Osteocyte (in vitro differentiated cells): ENCODE data around the gene SMIM10L2A. TPM values are rescaled to one million over a fixed set of nuclear protein-coding genes. Genes with fewer than 3 reads are reported as not detected.

Source experiments
- DNase-seq: peaks from one replicate; pipeline ENCODE4 v3.0.0; 2021; ENCODE audit warnings: mixed read lengths; ENCODE audit not compliant: unreplicated experiment; ENCODE audit errors: extremely low spot score
- H3K27ac Mint-ChIP-seq: one replicate; pipeline ENCODE4 v1.8.0; 2021; ENCODE audit warnings: mild to moderate bottlenecking, mixed read lengths; ENCODE audit not compliant: unreplicated experiment
- H3K27me3 Mint-ChIP-seq: one replicate; pipeline ENCODE4 v1.8.0; 2021; ENCODE audit warnings: mixed read lengths; ENCODE audit not compliant: unreplicated experiment
- H3K36me3 Mint-ChIP-seq: one replicate; pipeline ENCODE4 v1.8.0; 2021; ENCODE audit warnings: mixed read lengths; ENCODE audit not compliant: unreplicated experiment
- H3K4me1 Mint-ChIP-seq: one replicate; pipeline ENCODE4 v1.8.0; 2021; ENCODE audit warnings: mixed read lengths; ENCODE audit not compliant: unreplicated experiment
- H3K4me3 Mint-ChIP-seq: one replicate; pipeline ENCODE4 v1.8.0; 2021; ENCODE audit warnings: mild to moderate bottlenecking, moderate library complexity, mixed read lengths; ENCODE audit not compliant: unreplicated experiment
- H3K9me3 Mint-ChIP-seq: one replicate; pipeline ENCODE4 v1.8.0; 2021; ENCODE audit warnings: mixed read lengths; ENCODE audit not compliant: unreplicated experiment
- CTCF ChIP-seq: fragments of 200-600 bp; sonication (generic); IDR thresholded peaks from 2 replicates; pipeline ENCODE4 v1.5.0; 2021; ENCODE audit warnings: antibody characterized with exemption, mild to moderate bottlenecking, moderate library complexity
- total RNA-seq: library from RNA; stranded (reverse); gene quantifications from 2 replicates; pipeline ENCODE4 v1.2.1, GENCODE V29; 2021

SMIM10L2A gene
- total RNA-seq, 1 donor from 2014 or later, result 0.32 TPM

DNA sequence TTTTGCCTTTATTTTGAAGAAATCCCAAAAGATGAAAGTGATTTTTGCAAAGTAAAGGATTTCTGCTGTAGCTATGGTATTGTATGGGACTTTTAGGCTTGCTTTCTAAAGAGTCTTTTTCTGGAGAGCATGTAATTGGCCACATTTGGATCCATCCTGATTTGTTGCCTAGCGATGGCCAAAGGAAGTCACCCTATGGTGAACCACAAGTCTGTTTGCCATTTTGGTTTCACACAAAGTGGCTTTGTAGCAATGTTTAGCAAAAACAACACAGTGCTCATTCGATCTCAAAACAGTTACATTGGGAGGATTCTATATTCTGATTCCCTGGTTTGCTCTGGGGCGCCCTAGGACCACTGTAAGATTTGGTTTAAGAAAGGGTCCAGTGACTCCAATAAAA, 54.6 kb downstream of the SMIM10L2A start:
- DNase-seq, result no peak
- TF ChIP-seq CTCF, result no peak
- H3K4me3 Mint-ChIP-seq, result no peak overlapping the region
- no peaks in the 10 kb centered on the region for H3K4me1 Mint-ChIP-seq
- no peaks in the 10 kb centered on the region for H3K36me3 Mint-ChIP-seq
- no peaks in the 10 kb centered on the region for H3K9me3 Mint-ChIP-seq
- no peak overlapping the region for H3K27ac Mint-ChIP-seq
- peaks cover 2% of the 10 kb centered on the region for H3K27me3 Mint-ChIP-seq

DNA sequence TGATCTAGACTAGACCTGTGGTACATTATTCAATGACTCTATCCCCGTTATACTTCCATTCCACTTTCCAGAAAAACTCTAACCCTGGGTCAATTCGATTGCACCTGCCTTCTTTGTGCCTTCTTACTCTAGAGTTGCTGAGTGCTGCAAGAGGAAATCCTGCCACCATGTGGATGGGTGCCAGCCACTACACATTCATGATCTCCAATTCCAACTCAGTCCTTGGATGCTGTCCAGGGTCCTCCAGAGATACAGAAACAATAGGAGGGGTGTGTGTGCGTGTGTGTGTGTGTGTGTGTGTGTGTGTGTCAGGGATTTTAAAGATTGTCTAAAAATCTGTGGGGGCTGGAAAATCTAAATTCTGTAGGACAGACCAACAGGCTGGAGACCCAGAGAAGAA, 55.8 kb downstream of the SMIM10L2A start:
- Mint-ChIP-seq H3K27ac (no peak overlapping the region), H3K36me3 (no peaks in the 10 kb centered on the region), H3K27me3 (peaks cover 2% of the 10 kb centered on the region), H3K9me3 (no peaks in the 10 kb centered on the region), H3K4me1 (no peaks in the 10 kb centered on the region), H3K4me3 (no peak overlapping the region)
- no peak for DNase-seq
- TF ChIP-seq CTCF, result peak; percentile 54

Other genes with a start within 250 kb of the SMIM10L2A start
- not detected in 2 replicates for gene ETDA, start 169.9 kb upstream of the SMIM10L2A start, total RNA-seq
- not detected in 2 replicates for gene ETDC, start 112.5 kb upstream of the SMIM10L2A start, total RNA-seq
- gene ZNF75D, start 77.8 kb upstream of the SMIM10L2A start, total RNA-seq, result 7.1 and 8.3 TPM in 2 replicates
- gene ZNF449, start 77.1 kb upstream of the SMIM10L2A start, total RNA-seq, result 12.2 and 13.2 TPM in 2 replicates
- 5.3 and 6.4 TPM in 2 replicates for gene INTS6L, start 98.7 kb downstream of the SMIM10L2A start, total RNA-seq